Right renal cortex interstitium (tissue), 3 donors: ENCODE measurements around the gene UBTF. TPM values are rescaled to one million over a fixed set of nuclear protein-coding genes. Genes with fewer than 3 reads are reported as not detected.
A peak's percentile ranks its signal among the peaks of the same experiment; 100 is the strongest.

Source experiments
- DNase-seq, 3 donors: peaks; one replicate each; pipeline ENCODE4 v3.0.0-alpha.2; 2013; ENCODE audit warnings: low read depth in 3 of 3, low spot score in 2 of 3
- polyA plus RNA-seq, 3 donors: library from polyadenylated mRNA; unstranded; fragments of 120-200 nt; gene quantifications; one replicate each; pipeline ENCODE4 v1.2.1, GENCODE V29; 2013; ENCODE audit not compliant: insufficient read length in 3 of 3

UBTF gene
- polyA plus RNA-seq, 3 donors = 123 to 125 (median 124) TPM

- DNase-seq = peak in 2 of 3 donors; percentile 93 to 95
Observed at GRCh38 chr17:44199553-44200477, 19.7 kb downstream of the UBTF start, which contains the start of gene ATXN7L3. Gene ATXN7L3, minus strand, starts transcription at chr17:44199884. Its CDS starts 1,814 bp downstream, at chr17:44198070.

- DNase-seq = peak in 2 of 3 donors; percentile 23 to 39
Observed at GRCh38 chr17:44198721-44199552, 20.5 kb downstream of the UBTF start.

- DNase-seq = peak in 1 of 3 donors; percentile 23
Observed at GRCh38 chr17:44197980-44198720, 21.3 kb downstream of the UBTF start.

GRCh38 chr17:44197107-44197506 is 22.4 kb downstream of the UBTF start:
- no peak for DNase-seq

GRCh38 chr17:44193326-44194084 is 26.0 kb downstream of the UBTF start:
- no peak for DNase-seq

GRCh38 chr17:44192750-44193149 is 26.7 kb downstream of the UBTF start:
- DNase-seq = no peak

GRCh38 chr17:44191941-44192496 is 27.5 kb downstream of the UBTF start:
- DNase-seq = no peak

GRCh38 chr17:44191369-44191768 is 28.1 kb downstream of the UBTF start:
- DNase-seq = no peak

GRCh38 chr17:44190481-44190880 is 29.0 kb downstream of the UBTF start:
- no peak for DNase-seq

- DNase-seq = no peak
Observed at GRCh38 chr17:44188576-44189403, 30.7 kb downstream of the UBTF start.

- DNase-seq = no peak
Observed at GRCh38 chr17:44187131-44187899, 32.2 kb downstream of the UBTF start.

- peak; percentile 97 to 99 (median 98) for DNase-seq
Observed at GRCh38 chr17:44186307-44187130, 33.0 kb downstream of the UBTF start, which contains the start of gene TMUB2. Gene TMUB2, plus strand, starts transcription at chr17:44186972. Its CDS starts 737 bp downstream, at chr17:44187709.

GRCh38 chr17:44184212-44184810 is 35.2 kb downstream of the UBTF start:
- no peak for DNase-seq

GRCh38 chr17:44183024-44183423 is 36.5 kb downstream of the UBTF start:
- DNase-seq = no peak

GRCh38 chr17:44178133-44178532 is 41.3 kb downstream of the UBTF start:
- DNase-seq = no peak

GRCh38 chr17:44177640-44178039 is 41.8 kb downstream of the UBTF start:
- no peak for DNase-seq
